Fibroblast of pulmonary artery (primary cell): ENCODE results near the gene ISG20.

Experiments used
- DNase-seq: peaks from one replicate; pipeline ENCODE4 v3.0.0-alpha.2; 2010; ENCODE audit warnings: low read depth
- H3K4me3 ChIP-seq: replicated peaks from 2 replicates; pipeline ENCODE4 v1.5.1; 2011; ENCODE audit warnings: low read depth, mild to moderate bottlenecking, control low read depth, low read length, moderate library complexity
- CTCF ChIP-seq: IDR thresholded peaks from 2 replicates; pipeline ENCODE4 v1.5.1; 2011; ENCODE audit warnings: mild to moderate bottlenecking, control low read depth, low read length, inconsistent platforms; ENCODE audit errors: missing control alignments

The ISG20 gene

GRCh38 chr15:88702983-88703382 lies 64.2 kb downstream of the ISG20 start:
- no peak for TF ChIP-seq CTCF
- peak; percentile 13 for DNase-seq
- no peak overlapping the region for H3K4me3 ChIP-seq

- TF ChIP-seq CTCF, result no peak
- H3K4me3 ChIP-seq, result no peak overlapping the region
- no peak for DNase-seq
Measured at GRCh38 chr15:88703533-88703932, 64.7 kb downstream of the ISG20 start.

- DNase-seq, result peak; percentile 50
- H3K4me3 ChIP-seq, result peak overlapping the region; percentile 40
- no peak for TF ChIP-seq CTCF
Measured at GRCh38 chr15:88704791-88705768, 66.3 kb downstream of the ISG20 start.

- TF ChIP-seq CTCF, result no peak
- peak overlapping the region; percentile 40 for H3K4me3 ChIP-seq
- no peak for DNase-seq
Measured at GRCh38 chr15:88705769-88706165, 67.0 kb downstream of the ISG20 start.
